ENCODE data around the gene SPATA6.
"Not testable (repeated sequence)": the region's sequence is repeated elsewhere in the genome, so short reads cannot be mapped to it uniquely, and the experiment has no call there.

The SPATA6 gene

DNA sequence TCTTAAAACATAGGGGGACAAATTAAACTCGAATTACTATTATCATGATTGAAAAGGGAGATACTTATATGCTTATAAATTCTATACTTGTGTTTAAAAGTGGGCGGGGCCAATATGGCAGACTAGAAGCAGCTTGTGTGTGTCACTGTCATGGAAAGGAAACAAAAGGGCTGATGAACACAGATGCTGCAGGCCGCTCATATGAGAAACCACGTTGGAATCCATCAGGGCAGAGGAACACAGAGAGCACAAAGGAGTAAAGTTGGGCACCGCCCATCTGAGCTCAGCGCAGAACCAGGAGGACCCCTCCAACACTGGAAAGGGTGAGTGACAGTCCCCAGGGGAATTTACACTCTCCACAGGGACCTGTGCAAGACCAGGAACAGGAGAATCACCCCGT lies 142.5 kb downstream of the SPATA6 start:
- DNase-seq (ENCODE audit: low read depth) = no peak
- TF ChIP-seq, protein P1, sequence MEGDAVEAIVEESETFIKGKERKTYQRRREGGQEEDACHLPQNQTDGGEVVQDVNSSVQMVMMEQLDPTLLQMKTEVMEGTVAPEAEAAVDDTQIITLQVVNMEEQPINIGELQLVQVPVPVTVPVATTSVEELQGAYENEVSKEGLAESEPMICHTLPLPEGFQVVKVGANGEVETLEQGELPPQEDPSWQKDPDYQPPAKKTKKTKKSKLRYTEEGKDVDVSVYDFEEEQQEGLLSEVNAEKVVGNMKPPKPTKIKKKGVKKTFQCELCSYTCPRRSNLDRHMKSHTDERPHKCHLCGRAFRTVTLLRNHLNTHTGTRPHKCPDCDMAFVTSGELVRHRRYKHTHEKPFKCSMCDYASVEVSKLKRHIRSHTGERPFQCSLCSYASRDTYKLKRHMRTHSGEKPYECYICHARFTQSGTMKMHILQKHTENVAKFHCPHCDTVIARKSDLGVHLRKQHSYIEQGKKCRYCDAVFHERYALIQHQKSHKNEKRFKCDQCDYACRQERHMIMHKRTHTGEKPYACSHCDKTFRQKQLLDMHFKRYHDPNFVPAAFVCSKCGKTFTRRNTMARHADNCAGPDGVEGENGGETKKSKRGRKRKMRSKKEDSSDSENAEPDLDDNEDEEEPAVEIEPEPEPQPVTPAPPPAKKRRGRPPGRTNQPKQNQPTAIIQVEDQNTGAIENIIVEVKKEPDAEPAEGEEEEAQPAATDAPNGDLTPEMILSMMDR (conservative IDR thresholded peaks at IDR 0.05; ENCODE audit: control insufficient read depth, insufficient read depth, low read depth, low read length) = no peak
- no peak overlapping the region for H3K4me3 ChIP-seq (ENCODE audit: control insufficient read depth, low read depth, low read length)

DNA sequence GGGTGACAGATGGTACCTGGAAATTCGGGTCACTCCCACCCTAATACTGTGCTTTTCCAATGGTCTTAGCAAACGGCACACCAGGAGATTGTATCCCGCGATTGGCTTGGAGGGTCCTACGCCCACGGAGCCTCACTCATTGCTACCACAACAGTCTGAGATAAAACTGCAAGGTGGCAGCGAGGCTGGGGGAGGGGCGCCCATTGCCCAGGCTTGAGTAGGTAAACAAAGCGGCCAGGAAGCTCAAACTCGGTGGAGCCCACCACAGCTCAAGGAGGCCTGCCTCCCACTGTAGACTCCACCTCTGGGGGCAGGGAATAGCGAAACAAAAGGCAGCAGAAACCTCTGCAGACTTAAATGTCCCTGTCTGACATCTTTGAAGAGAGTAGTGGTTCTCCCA lies 160.2 kb downstream of the SPATA6 start:
- not testable (repeated sequence) for H3K4me3 ChIP-seq (ENCODE audit: control insufficient read depth, low read depth, low read length); DNase-seq (ENCODE audit: low read depth)

DNA sequence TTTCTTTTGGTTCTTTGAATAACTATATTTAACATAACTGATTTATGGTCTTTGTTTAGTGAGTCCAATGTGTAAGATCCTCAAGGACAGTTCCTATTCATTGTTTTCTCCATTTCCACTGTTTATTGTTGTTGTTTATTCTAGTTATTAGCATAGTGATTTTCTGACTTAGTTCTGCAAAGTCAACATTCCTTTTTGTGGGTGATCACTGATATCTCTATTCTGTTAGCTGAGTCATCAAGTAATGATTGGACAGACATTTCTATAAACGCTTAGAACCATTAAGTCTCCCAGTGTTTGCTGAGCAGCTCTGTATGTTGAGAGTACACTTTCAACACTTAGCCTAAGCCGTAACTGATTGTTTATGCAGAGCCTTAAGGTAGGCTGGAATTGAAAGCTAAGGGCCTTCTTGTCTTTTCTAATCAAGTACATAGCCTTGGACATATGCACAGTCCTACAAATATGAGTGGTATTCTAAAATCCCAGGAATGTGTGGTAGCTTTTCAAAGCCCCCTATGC lies 162.4 kb downstream of the SPATA6 start:
- H3K4me3 ChIP-seq (ENCODE audit: control insufficient read depth, low read depth, low read length) = no peak overlapping the region
- TF ChIP-seq, protein P1 (conservative IDR thresholded peaks at IDR 0.05; ENCODE audit: control insufficient read depth, insufficient read depth, low read depth, low read length) = no peak
- DNase-seq (ENCODE audit: low read depth) = no peak

DNA sequence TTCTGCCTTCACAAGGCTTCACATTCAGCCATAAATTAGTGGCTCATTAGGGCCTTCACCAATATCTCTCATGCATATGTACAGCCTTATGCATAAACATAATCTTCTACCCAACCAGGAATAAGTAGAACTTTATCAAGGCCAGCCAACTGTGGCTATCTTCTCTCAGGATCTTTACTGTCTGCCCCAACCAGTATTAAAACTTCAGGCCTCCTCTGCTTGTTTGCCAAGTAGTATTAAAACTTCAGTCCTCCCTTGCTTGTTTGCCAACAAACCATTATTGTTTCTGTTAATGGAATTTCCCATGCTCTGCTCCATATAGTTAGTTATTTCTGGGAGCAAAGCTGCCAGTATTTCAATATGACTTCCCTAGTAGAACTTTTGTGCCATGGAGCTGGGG lies 169.4 kb downstream of the SPATA6 start:
- DNase-seq (ENCODE audit: low read depth) = no peak
- TF ChIP-seq, protein P1 (conservative IDR thresholded peaks at IDR 0.05; ENCODE audit: control insufficient read depth, insufficient read depth, low read depth, low read length) = no peak
- H3K4me3 ChIP-seq (ENCODE audit: control insufficient read depth, low read depth, low read length) = no peak overlapping the region

DNA sequence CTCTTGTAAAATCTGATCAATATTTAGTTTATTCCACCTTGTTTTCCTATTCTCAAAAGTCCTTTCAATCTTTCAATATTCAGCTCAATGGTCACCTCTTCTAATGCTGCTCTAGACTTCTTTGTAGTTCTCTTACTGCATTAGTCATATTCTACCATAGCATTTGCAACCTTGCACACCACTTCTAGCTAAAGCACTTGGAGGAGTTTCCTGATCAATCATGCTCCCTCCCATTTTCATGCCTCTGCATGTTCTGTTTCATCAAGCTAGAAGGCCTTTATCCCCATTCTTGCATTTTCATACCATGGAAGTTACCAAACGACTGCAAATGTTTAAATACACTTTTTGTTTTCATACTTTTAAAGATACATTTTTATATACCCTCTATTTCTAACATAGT lies 177.3 kb downstream of the SPATA6 start:
- TF ChIP-seq, protein P1 (conservative IDR thresholded peaks at IDR 0.05; ENCODE audit: control insufficient read depth, insufficient read depth, low read depth, low read length) = no peak
- peak; percentile 2 for DNase-seq (ENCODE audit: low read depth)
- no peak overlapping the region for H3K4me3 ChIP-seq (ENCODE audit: control insufficient read depth, low read depth, low read length)

DNA sequence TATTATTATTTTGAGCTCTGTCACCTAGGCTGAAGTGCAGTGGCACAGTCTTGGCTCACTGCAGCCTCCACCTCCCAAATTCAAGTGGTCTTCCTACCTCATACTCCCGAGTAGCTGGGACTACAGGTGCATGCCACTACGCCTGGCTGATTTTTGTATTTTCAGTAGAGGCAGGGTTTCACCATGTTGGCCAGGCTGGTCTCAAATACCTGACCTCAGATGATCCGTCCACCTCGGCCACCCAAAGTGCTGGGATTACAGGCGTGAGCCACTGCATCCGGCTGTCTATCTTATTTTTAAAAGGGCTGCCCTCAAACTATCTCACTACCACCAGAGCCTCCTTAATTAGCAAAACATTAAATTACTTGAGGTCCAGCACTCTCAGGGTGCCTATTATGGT lies 177.9 kb downstream of the SPATA6 start:
- DNase-seq (ENCODE audit: low read depth); H3K4me3 ChIP-seq (ENCODE audit: control insufficient read depth, low read depth, low read length): not testable (repeated sequence)

DNA sequence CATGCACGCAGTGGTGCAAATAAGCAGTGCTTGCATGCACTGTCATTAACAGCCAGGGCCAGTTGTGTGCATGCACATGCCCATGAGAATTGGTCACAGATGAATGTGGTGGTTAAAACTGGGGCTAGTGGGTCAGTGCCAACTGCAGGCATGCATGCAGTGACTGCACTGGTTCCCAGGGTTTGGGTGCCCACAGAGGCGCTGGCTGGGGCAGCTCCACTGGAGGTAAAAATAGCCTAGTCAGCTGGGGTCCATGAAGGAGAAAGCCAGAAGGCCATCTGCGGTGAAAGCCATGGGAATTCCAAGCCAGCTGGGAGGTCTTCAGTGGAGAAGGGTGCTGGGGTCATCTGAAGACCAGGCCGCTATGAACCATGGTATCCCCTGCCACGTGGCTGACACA lies 179.3 kb downstream of the SPATA6 start:
- TF ChIP-seq, protein P1 (conservative IDR thresholded peaks at IDR 0.05; ENCODE audit: control insufficient read depth, insufficient read depth, low read depth, low read length) = no peak
- DNase-seq (ENCODE audit: low read depth) = no peak
- no peak overlapping the region for H3K4me3 ChIP-seq (ENCODE audit: control insufficient read depth, low read depth, low read length)

DNA sequence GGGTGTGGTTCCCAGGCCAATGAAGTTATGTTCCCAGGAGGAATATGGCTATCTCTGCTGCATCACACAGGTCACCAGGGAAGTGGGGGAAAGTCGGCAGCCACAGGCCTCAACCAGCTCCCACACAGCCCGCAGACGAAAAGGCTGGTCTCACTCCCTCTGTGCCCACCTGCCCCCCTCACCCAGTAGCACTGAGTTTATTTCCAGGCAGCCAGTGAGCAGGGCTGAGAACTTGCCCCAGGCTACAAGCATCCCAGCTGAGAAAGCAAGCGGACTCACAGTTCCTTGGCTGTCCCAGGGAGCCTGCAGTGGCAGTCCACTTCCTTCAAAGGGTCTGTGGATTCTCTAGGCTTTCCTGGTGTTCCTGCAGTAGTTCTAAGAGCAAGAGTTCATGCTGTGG lies 180.6 kb downstream of the SPATA6 start:
- no peak for DNase-seq (ENCODE audit: low read depth)
- TF ChIP-seq, protein P1 (conservative IDR thresholded peaks at IDR 0.05; ENCODE audit: control insufficient read depth, insufficient read depth, low read depth, low read length) = no peak

More for the DNA sequence above, 180.6 kb downstream of the SPATA6 start:
- H3K4me3 ChIP-seq (ENCODE audit: control insufficient read depth, low read depth, low read length) = no peak overlapping the region
